IMR-90 (cell line): Measurements from ENCODE around the gene SERPINB8. TPM values are rescaled to one million over a fixed set of nuclear protein-coding genes. Genes with fewer than 3 reads are reported as not detected.

ENCODE experiments used
- ATAC-seq: fragments of 200-7000 bp; cut with Tn5 transposase; 2 replicates; pipeline ENCODE4 v1.9.1; 2020; ENCODE audit warnings: low read depth, mild to moderate bottlenecking, moderate library complexity
- BruUV-seq: library from RNA; stranded (reverse); fragments of 400-500 nt; replicated peaks from 2 replicates; lab custom pipeline; 2021; lab: Mats Ljungman, UMichigan
- CTCF ChIA-PET: fragments of 300-600 bp; formaldehyde crosslinking; extraction: SDS; loops from one replicate; lab custom pipeline; 2021; ENCODE audit warnings: antibody characterized with exemption; lab: Yijun Ruan, JAX
- POLR2A ChIA-PET: fragments of 300-600 bp; sonication (Branson Sonifier 250); formaldehyde crosslinking; loops from one replicate; lab custom pipeline; 2022; ENCODE audit warnings: antibody characterized with exemption; ENCODE audit not compliant: unreplicated experiment; lab: Charles Lee
- DNase-seq: peaks from one replicate; pipeline ENCODE4 v3.0.0; 2013
- H2AFZ ChIP-seq: replicated peaks from 2 replicates; pipeline ENCODE3; 2013; ENCODE audit warnings: low read length, mild to moderate bottlenecking; ENCODE audit not compliant: poor library complexity
- H2AK5ac ChIP-seq: 2 replicates; pipeline ENCODE4 v1.6.1; 2013; ENCODE audit warnings: low read depth, low read length, inconsistent platforms
- H2AK9ac ChIP-seq: replicated peaks from 2 replicates; pipeline ENCODE3; 2013; ENCODE audit warnings: mild to moderate bottlenecking, low read depth, low read length, moderate library complexity; ENCODE audit not compliant: poor library complexity
- H2BK120ac ChIP-seq: 2 replicates; pipeline ENCODE4 v1.6.1; 2013; ENCODE audit warnings: low read depth, low read length, inconsistent platforms
- H2BK15ac ChIP-seq: 3 replicates; pipeline ENCODE4 v1.6.1; 2013; ENCODE audit warnings: low read depth, low read length, inconsistent platforms
- H2BK20ac ChIP-seq: 2 replicates; pipeline ENCODE4 v1.6.1; 2013; ENCODE audit warnings: low read depth, mild to moderate bottlenecking, inconsistent platforms, low read length, moderate library complexity
- H2BK5ac ChIP-seq: 2 replicates; pipeline ENCODE4 v1.6.1; 2013; ENCODE audit warnings: mild to moderate bottlenecking, low read depth, low read length, inconsistent platforms; ENCODE audit not compliant: poor library complexity, severe bottlenecking
- H3K14ac ChIP-seq: replicated peaks from 2 replicates; pipeline ENCODE4 v1.6.1; 2013; ENCODE audit warnings: low read depth, low read length, inconsistent platforms
- H3K18ac ChIP-seq: 2 replicates; pipeline ENCODE4 v1.6.1; 2013; ENCODE audit warnings: low read depth, low read length, control low read depth
- H3K23ac ChIP-seq: 2 replicates; pipeline ENCODE4 v1.6.1; 2013; ENCODE audit warnings: low read depth, low read length, inconsistent platforms
- H3K27ac ChIP-seq: 2 replicates; pipeline ENCODE4 v1.5.1; 2013; ENCODE audit warnings: mild to moderate bottlenecking, control low read depth, low read length; ENCODE audit not compliant: insufficient read depth
- H3K27me3 ChIP-seq: 2 replicates; pipeline ENCODE4 v1.6.1; 2013; ENCODE audit warnings: low read length; ENCODE audit not compliant: control insufficient read depth, insufficient read depth
- H3K36me3 ChIP-seq: 2 replicates; pipeline ENCODE4 v1.6.1; 2013; ENCODE audit warnings: low read length, mixed read lengths; ENCODE audit not compliant: control insufficient read depth, insufficient read depth
- H3K4ac ChIP-seq: 2 replicates; pipeline ENCODE4 v1.6.1; 2013; ENCODE audit warnings: low read depth, low read length, inconsistent platforms
- H3K4me1 ChIP-seq: 2 replicates; pipeline ENCODE4 v1.6.1; 2013; ENCODE audit warnings: low read length, mixed read lengths; ENCODE audit not compliant: control insufficient read depth, insufficient read depth
- H3K4me2 ChIP-seq: 2 replicates; pipeline ENCODE4 v1.6.1; 2013; ENCODE audit warnings: low read depth, mild to moderate bottlenecking, control low read depth, low read length, moderate library complexity
- H3K4me3 ChIP-seq: 2 replicates; pipeline ENCODE4 v1.5.1; 2013; ENCODE audit warnings: low read depth, mild to moderate bottlenecking, control low read depth, low read length, moderate library complexity; ENCODE audit not compliant: insufficient read depth
- H3K56ac ChIP-seq: 2 replicates; pipeline ENCODE4 v1.6.1; 2013; ENCODE audit warnings: low read length, inconsistent platforms; ENCODE audit not compliant: insufficient read depth; ENCODE audit errors: extremely low read depth
- H3K79me1 ChIP-seq, 2 experiments: 2 replicates each; pipeline ENCODE4 v1.6.1; 2013; ENCODE audit warnings: low read length in 2 of 2, inconsistent platforms in 1 of 2, low read depth in 1 of 2
- H3K9ac ChIP-seq: 2 replicates; pipeline ENCODE4 v1.6.1; 2013; ENCODE audit warnings: low read depth, low read length, control low read depth
- H3K9me1 ChIP-seq: 2 replicates; pipeline ENCODE4 v1.6.1; 2013; ENCODE audit warnings: low read length, inconsistent platforms; ENCODE audit not compliant: insufficient read depth
- H3K9me3 ChIP-seq: 2 replicates; pipeline ENCODE4 v1.6.1; 2013; ENCODE audit warnings: low read length; ENCODE audit not compliant: control insufficient read depth, insufficient read depth
- H4K20me1 ChIP-seq: 2 replicates; pipeline ENCODE4 v1.6.1; 2013; ENCODE audit warnings: low read length, inconsistent platforms; ENCODE audit not compliant: insufficient read depth
- H4K5ac ChIP-seq: 2 replicates; pipeline ENCODE4 v1.6.1; 2013; ENCODE audit warnings: mild to moderate bottlenecking, low read depth, low read length, control low read depth
- H4K8ac ChIP-seq, 2 experiments: 2 replicates each; pipeline ENCODE4 v1.6.1; 2013; ENCODE audit warnings: low read depth in 2 of 2, low read length in 2 of 2, control low read depth in 1 of 2, inconsistent platforms in 1 of 2
- H4K91ac ChIP-seq: 2 replicates; pipeline ENCODE4 v1.6.1; 2013; ENCODE audit warnings: low read depth, low read length, inconsistent platforms; ENCODE audit not compliant: insufficient read depth
- BHLHE40 ChIP-seq: fragments of 150-350 bp; IDR thresholded peaks from 2 replicates; pipeline ENCODE4 v1.6.1; 2016; ENCODE audit warnings: mild to moderate bottlenecking, low read depth, low read length
- CEBPB ChIP-seq: IDR thresholded peaks from 2 replicates; pipeline ENCODE4 v1.6.1; 2012; ENCODE audit warnings: low read depth, low read length, improper control_type of control experiment
- FOS ChIP-seq: fragments of 150-350 bp; IDR thresholded peaks from 2 replicates; pipeline ENCODE4 v1.6.1; 2016; ENCODE audit warnings: low read depth, low read length
- MAFK ChIP-seq: IDR thresholded peaks from 2 replicates; pipeline ENCODE4 v1.6.1; 2012; ENCODE audit warnings: low read depth, low read length, improper control_type of control experiment
- MAZ ChIP-seq: IDR thresholded peaks from 2 replicates; pipeline ENCODE4 v1.6.1; 2012; ENCODE audit warnings: low read depth, mild to moderate bottlenecking, low read length, improper control_type of control experiment, moderate library complexity, borderline replicate concordance
- MXI1 ChIP-seq: IDR thresholded peaks from 2 replicates; pipeline ENCODE4 v1.6.1; 2012; ENCODE audit warnings: low read depth, mild to moderate bottlenecking, low read length, moderate library complexity, borderline replicate concordance
- NFE2L2 ChIP-seq: fragments of 150-350 bp; IDR thresholded peaks from 2 replicates; pipeline ENCODE4 v1.6.1; 2016; ENCODE audit warnings: low read depth, mild to moderate bottlenecking, low read length
- POLR2A ChIP-seq: IDR thresholded peaks from 2 replicates; pipeline ENCODE4 v1.6.1; 2012; ENCODE audit warnings: mild to moderate bottlenecking, low read depth, low read length
- RCOR1 ChIP-seq: IDR thresholded peaks from 2 replicates; pipeline ENCODE4 v1.6.1; 2012; ENCODE audit warnings: mild to moderate bottlenecking, low read length, improper control_type of control experiment; ENCODE audit not compliant: insufficient replicate concordance
- RFX5 ChIP-seq: IDR thresholded peaks from 2 replicates; pipeline ENCODE4 v1.8.0; 2012; ENCODE audit warnings: low read depth, mild to moderate bottlenecking, low read length, moderate library complexity
- SMC3 ChIP-seq: fragments of 150-350 bp; IDR thresholded peaks from 2 replicates; pipeline ENCODE4 v1.6.1; 2016; ENCODE audit warnings: low read depth, mild to moderate bottlenecking, antibody characterized with exemption, low read length, moderate library complexity
- WGBS, 2 experiments: methylation state at CpG; one replicate each; pipeline versions ENCODE4 v1.1.5 to v1.1.7; 2013; ENCODE audit warnings: missing lambda C conversion rate in 2 of 2; ENCODE audit not compliant: insufficient read length in 1 of 2; ENCODE audit errors: extremely low coverage in 2 of 2; 5-methylcytosine and 5-hydroxymethylcytosine counted together
- dilution Hi-C: fragments of 300-500 bp; cut with HindIII; formaldehyde crosslinking; loops from one replicate; pipeline ENCODE4 v1.14.3; 2018; ENCODE audit warnings: low sequenced_read_pairs; ENCODE audit not compliant: unreplicated experiment
- in situ Hi-C: fragments of 300-500 bp; cut with MboI; formaldehyde crosslinking; loops from 3 replicates; pipeline ENCODE4 v1.14.3; 2019; ENCODE audit warnings: low sequenced_read_pairs, inconsistent platforms, mixed read lengths
- intact Hi-C: fragments of 100-400 bp; cut with micrococcal nuclease; formaldehyde crosslinking; loops from 2 replicates; pipeline ENCODE4 v1.10.0; 2022
- polyA plus RNA-seq, 3 experiments: library from polyadenylated mRNA; depleted of rRNA; stranded (reverse); fragments of >200 nt; gene quantifications; 2 replicates each; pipeline ENCODE4 v1.2.3, GENCODE V29; 2012; ENCODE audit warnings: low replicate concordance in 1 of 3
- total RNA-seq: library from RNA; depleted of rRNA; stranded (reverse); fragments of >200 nt; gene quantifications from 2 replicates; pipeline ENCODE4 v1.2.3, GENCODE V29; 2012
- TF ChIP-seq, protein P1 (sequence below): fragments of 150-350 bp; IDR thresholded peaks from 2 replicates; pipeline ENCODE4 v1.6.1; 2017; ENCODE audit warnings: mild to moderate bottlenecking, antibody characterized with exemption, low read length, low read depth

SERPINB8 gene
- total and polyA plus RNA-seq, 2 of the 4 experiments (the other 2 are of a cell fraction) = 14.3 to 16.7 TPM

DNA sequence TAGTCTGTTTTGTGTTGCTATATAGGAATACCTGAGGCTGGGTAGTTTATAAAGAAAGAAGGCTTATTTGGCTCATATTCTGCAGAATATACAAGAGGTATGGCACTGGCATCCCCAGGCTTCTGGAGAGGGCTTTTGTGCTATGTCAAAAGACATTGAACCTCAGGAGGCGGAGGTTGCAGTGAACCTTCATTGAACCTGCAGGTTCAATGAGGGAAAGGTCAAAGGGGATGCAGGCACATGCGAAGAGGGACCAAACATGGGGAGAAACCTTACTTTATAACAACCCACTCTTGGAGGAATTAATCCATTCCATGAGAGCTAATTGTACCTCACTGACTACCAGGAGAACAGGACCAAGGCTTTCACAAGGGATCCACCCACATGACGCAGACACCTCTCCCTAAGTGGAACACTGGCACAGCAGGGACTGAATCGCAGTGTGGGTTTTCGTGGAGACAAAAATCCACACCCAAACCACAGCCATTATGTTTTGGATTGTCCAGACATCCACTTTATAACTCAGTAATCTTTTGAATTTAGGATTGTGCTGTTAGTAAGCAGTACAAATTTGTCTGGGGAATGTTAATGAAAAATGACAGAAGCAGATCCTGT, 4.1 kb upstream of the SERPINB8 start:
- peaks cover 5% of the 10 kb centered on the region; the same call in 1 of the 2 replicates for H3K4me1 ChIP-seq
- H3K18ac ChIP-seq = no peak overlapping the region
- WGBS, 2 experiments = no CpG with 5 or more reads among the region's 5 CpGs
- H4K91ac ChIP-seq = no peak overlapping the region
- H3K4me2 ChIP-seq = no peak overlapping the region
- H2BK120ac ChIP-seq = no peak overlapping the region
- intact Hi-C loops = no loop called here
- no peak overlapping the region for H3K56ac ChIP-seq
- dilution Hi-C loops = no loop called here
- 0 out of 4 replicates have a peak, but pooled peaks cover 0 to 2% of the 10 kb centered on the region in 2 experiments for H3K79me1 ChIP-seq
- H3K36me3 ChIP-seq = no peaks in the 10 kb centered on the region
- no peak overlapping the region for H2AK9ac ChIP-seq
- no peak for TF ChIP-seq MAFK
- TF ChIP-seq MAZ = no peak
- TF ChIP-seq FOS = no peak
- TF ChIP-seq MXI1 = no peak
- TF ChIP-seq POLR2A = no peak
- TF ChIP-seq NFE2L2 = no peak
- no peak for TF ChIP-seq RFX5
- TF ChIP-seq BHLHE40 = no peak
- no peak for TF ChIP-seq SMC3
- TF ChIP-seq, protein P1, sequence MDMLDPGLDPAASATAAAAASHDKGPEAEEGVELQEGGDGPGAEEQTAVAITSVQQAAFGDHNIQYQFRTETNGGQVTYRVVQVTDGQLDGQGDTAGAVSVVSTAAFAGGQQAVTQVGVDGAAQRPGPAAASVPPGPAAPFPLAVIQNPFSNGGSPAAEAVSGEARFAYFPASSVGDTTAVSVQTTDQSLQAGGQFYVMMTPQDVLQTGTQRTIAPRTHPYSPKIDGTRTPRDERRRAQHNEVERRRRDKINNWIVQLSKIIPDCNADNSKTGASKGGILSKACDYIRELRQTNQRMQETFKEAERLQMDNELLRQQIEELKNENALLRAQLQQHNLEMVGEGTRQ = no peak
- TF ChIP-seq RCOR1 = no peak
- TF ChIP-seq CEBPB = no peak
- no peak overlapping the region for H2AK5ac ChIP-seq
- no peak overlapping the region for H2BK5ac ChIP-seq
- no peak overlapping the region for H2BK20ac ChIP-seq
- POLR2A ChIA-PET = no interaction called here
- no peak overlapping the region for H3K14ac ChIP-seq
- no peak overlapping the region for H4K8ac ChIP-seq
- ATAC-seq (no peak), DNase-seq (no peak)
- no peak overlapping the region for H4K5ac ChIP-seq
- no peak overlapping the region for H3K4ac ChIP-seq
- CTCF ChIA-PET = interaction anchor here (0.5 kb wide), 1 partner anchor 25 kb away, joined by 3 read pairs; no protein-coding TSS in a partner anchor
- no peaks in the 10 kb centered on the region for H4K20me1 ChIP-seq
- no peak overlapping the region for H2BK15ac ChIP-seq
- H3K9me1 ChIP-seq = peaks cover 8% of the 10 kb centered on the region
- BruUV-seq = no TSS peak
- peaks cover 14% of the 10 kb centered on the region for H3K27me3 ChIP-seq
- no peak overlapping the region for H3K27ac ChIP-seq
- in situ Hi-C loops = no loop called here
- H3K23ac ChIP-seq = no peak overlapping the region
- no peaks in the 10 kb centered on the region for H3K9me3 ChIP-seq
- H3K4me3 ChIP-seq = no peak overlapping the region
- H3K9ac ChIP-seq = no peak overlapping the region
- no peak overlapping the region for H2AFZ ChIP-seq
